GM23338 (cell line): ENCODE results near the gene MICAL3. TPM values are rescaled to one million over a fixed set of nuclear protein-coding genes. Genes with fewer than 3 reads are reported as not detected.

ENCODE experiments used
- CREB1 ChIP-seq: fragments of 250-450 bp; sonication (Bioruptor Pico); IDR thresholded peaks from 2 replicates; pipeline ENCODE4 v1.5.0; 2020; ENCODE audit warnings: low read depth, mild to moderate bottlenecking, moderate library complexity
- EZH2 ChIP-seq: fragments of 200-600 bp; sonication (generic); IDR thresholded peaks from one replicate; pipeline ENCODE4 v1.8.0; 2017; ENCODE audit warnings: antibody characterized with exemption, mild to moderate bottlenecking, low read depth; ENCODE audit not compliant: unreplicated experiment
- EZH2phosphoT487 ChIP-seq: fragments of 200-600 bp; sonication (generic); IDR thresholded peaks from one replicate; pipeline ENCODE4 v1.8.1; 2018; ENCODE audit warnings: antibody characterized with exemption; ENCODE audit not compliant: unreplicated experiment
- STAT1 ChIP-seq: IDR thresholded peaks from one replicate; pipeline ENCODE4 v1.6.1; 2016; ENCODE audit warnings: antibody characterized with exemption; ENCODE audit not compliant: unreplicated experiment
- ZNF114 ChIP-seq: fragments of 250-450 bp; sonication (Bioruptor Pico); IDR thresholded peaks from 2 replicates; pipeline ENCODE4 v1.5.0; 2020; ENCODE audit warnings: mild to moderate bottlenecking, moderate library complexity
- ZNF331 ChIP-seq: fragments of 250-450 bp; sonication (Bioruptor Pico); IDR thresholded peaks from 2 replicates; pipeline ENCODE4 v1.5.0; 2020; ENCODE audit warnings: low read depth, mild to moderate bottlenecking, moderate library complexity
- polyA plus RNA-seq: library from polyadenylated mRNA; unstranded; fragments of >200 nt; fragmentation: Nextera tagmentation; extraction: Ambion mirVana; gene quantifications from 2 replicates; pipeline ENCODE4 v1.2.1, GENCODE V29; 2016
- total RNA-seq: library from RNA; depleted of rRNA; stranded (reverse); fragments of >200 nt; shearing (Covaris generic); gene quantifications from 2 replicates; pipeline ENCODE4 v1.2.3, GENCODE V29; 2014
- TF ChIP-seq, protein P1 (sequence below): fragments of 250-450 bp; sonication (Bioruptor Pico); IDR thresholded peaks from 2 replicates; pipeline ENCODE4 v1.5.0; 2020; ENCODE audit warnings: mild to moderate bottlenecking, moderate library complexity
- TF ChIP-seq, protein P2 (sequence below): IDR thresholded peaks from 2 replicates; pipeline ENCODE4 v1.6.1; 2016; ENCODE audit warnings: antibody characterized with exemption
- TF ChIP-seq, protein P3 (sequence below): IDR thresholded peaks from one replicate; pipeline ENCODE4 v1.6.1; 2018; ENCODE audit warnings: antibody characterized with exemption; ENCODE audit not compliant: unreplicated experiment

Gene MICAL3
- total and polyA plus RNA-seq, 2 experiments from 2014 or later = 10.1 to 33.9 TPM

DNA sequence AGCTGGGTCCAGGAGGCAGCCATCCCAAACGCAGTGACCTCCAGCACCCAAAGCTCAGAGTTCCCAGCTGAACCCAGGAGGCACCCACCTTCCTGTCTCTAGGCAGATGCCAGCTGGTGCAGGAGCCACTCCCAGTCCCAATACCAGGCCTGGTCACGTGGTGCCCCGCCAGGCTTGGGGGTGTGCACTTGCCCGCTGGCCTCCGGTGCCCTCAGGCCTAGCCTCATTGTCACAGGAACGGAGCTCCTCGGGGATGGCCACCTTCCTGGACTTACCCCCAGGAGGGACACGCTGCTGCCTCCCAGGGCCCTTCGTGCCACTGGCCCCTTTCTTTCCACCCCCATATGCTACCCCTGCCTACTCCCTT is 254.7 kb downstream of the MICAL3 start (continued):
- TF ChIP-seq, protein P1, sequence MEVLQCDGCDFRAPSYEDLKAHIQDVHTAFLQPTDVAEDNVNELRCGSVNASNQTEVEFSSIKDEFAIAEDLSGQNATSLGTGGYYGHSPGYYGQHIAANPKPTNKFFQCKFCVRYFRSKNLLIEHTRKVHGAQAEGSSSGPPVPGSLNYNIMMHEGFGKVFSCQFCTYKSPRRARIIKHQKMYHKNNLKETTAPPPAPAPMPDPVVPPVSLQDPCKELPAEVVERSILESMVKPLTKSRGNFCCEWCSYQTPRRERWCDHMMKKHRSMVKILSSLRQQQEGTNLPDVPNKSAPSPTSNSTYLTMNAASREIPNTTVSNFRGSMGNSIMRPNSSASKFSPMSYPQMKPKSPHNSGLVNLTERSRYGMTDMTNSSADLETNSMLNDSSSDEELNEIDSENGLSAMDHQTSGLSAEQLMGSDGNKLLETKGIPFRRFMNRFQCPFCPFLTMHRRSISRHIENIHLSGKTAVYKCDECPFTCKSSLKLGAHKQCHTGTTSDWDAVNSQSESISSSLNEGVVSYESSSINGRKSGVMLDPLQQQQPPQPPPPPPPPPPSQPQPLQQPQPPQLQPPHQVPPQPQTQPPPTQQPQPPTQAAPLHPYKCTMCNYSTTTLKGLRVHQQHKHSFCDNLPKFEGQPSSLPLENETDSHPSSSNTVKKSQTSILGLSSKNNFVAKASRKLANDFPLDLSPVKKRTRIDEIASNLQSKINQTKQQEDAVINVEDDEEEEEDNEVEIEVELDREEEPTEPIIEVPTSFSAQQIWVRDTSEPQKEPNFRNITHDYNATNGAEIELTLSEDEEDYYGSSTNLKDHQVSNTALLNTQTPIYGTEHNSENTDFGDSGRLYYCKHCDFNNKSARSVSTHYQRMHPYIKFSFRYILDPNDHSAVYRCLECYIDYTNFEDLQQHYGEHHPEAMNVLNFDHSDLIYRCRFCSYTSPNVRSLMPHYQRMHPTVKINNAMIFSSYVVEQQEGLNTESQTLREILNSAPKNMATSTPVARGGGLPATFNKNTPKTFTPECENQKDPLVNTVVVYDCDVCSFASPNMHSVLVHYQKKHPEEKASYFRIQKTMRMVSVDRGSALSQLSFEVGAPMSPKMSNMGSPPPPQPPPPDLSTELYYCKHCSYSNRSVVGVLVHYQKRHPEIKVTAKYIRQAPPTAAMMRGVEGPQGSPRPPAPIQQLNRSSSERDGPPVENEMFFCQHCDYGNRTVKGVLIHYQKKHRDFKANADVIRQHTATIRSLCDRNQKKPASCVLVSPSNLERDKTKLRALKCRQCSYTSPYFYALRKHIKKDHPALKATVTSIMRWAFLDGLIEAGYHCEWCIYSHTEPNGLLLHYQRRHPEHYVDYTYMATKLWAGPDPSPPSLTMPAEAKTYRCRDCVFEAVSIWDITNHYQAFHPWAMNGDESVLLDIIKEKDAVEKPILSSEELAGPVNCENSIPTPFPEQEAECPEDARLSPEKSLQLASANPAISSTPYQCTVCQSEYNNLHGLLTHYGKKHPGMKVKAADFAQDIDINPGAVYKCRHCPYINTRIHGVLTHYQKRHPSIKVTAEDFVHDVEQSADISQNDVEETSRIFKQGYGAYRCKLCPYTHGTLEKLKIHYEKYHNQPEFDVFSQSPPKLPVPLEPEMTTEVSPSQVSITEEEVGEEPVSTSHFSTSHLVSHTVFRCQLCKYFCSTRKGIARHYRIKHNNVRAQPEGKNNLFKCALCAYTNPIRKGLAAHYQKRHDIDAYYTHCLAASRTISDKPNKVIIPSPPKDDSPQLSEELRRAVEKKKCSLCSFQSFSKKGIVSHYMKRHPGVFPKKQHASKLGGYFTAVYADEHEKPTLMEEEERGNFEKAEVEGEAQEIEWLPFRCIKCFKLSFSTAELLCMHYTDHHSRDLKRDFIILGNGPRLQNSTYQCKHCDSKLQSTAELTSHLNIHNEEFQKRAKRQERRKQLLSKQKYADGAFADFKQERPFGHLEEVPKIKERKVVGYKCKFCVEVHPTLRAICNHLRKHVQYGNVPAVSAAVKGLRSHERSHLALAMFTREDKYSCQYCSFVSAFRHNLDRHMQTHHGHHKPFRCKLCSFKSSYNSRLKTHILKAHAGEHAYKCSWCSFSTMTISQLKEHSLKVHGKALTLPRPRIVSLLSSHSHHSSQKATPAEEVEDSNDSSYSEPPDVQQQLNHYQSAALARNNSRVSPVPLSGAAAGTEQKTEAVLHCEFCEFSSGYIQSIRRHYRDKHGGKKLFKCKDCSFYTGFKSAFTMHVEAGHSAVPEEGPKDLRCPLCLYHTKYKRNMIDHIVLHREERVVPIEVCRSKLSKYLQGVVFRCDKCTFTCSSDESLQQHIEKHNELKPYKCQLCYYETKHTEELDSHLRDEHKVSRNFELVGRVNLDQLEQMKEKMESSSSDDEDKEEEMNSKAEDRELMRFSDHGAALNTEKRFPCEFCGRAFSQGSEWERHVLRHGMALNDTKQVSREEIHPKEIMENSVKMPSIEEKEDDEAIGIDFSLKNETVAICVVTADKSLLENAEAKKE (CRISPR knock-in tag) = no peak
- TF ChIP-seq, protein P2, sequence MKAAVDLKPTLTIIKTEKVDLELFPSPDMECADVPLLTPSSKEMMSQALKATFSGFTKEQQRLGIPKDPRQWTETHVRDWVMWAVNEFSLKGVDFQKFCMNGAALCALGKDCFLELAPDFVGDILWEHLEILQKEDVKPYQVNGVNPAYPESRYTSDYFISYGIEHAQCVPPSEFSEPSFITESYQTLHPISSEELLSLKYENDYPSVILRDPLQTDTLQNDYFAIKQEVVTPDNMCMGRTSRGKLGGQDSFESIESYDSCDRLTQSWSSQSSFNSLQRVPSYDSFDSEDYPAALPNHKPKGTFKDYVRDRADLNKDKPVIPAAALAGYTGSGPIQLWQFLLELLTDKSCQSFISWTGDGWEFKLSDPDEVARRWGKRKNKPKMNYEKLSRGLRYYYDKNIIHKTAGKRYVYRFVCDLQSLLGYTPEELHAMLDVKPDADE = no peak
- TF ChIP-seq ZNF114 (CRISPR knock-in tag) (no peak), STAT1 (no peak), CREB1 (CRISPR knock-in tag) (no peak), EZH2phosphoT487 (no peak), ZNF331 (no peak), EZH2 (no peak)
- TF ChIP-seq, protein P3, sequence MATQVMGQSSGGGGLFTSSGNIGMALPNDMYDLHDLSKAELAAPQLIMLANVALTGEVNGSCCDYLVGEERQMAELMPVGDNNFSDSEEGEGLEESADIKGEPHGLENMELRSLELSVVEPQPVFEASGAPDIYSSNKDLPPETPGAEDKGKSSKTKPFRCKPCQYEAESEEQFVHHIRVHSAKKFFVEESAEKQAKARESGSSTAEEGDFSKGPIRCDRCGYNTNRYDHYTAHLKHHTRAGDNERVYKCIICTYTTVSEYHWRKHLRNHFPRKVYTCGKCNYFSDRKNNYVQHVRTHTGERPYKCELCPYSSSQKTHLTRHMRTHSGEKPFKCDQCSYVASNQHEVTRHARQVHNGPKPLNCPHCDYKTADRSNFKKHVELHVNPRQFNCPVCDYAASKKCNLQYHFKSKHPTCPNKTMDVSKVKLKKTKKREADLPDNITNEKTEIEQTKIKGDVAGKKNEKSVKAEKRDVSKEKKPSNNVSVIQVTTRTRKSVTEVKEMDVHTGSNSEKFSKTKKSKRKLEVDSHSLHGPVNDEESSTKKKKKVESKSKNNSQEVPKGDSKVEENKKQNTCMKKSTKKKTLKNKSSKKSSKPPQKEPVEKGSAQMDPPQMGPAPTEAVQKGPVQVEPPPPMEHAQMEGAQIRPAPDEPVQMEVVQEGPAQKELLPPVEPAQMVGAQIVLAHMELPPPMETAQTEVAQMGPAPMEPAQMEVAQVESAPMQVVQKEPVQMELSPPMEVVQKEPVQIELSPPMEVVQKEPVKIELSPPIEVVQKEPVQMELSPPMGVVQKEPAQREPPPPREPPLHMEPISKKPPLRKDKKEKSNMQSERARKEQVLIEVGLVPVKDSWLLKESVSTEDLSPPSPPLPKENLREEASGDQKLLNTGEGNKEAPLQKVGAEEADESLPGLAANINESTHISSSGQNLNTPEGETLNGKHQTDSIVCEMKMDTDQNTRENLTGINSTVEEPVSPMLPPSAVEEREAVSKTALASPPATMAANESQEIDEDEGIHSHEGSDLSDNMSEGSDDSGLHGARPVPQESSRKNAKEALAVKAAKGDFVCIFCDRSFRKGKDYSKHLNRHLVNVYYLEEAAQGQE = no peak
